Esophagus squamous epithelium (tissue), 4 donors: ENCODE results near the gene CD83.

ENCODE experiments used
- CTCF ChIP-seq, 6 experiments: fragments of 450-650 bp in 4 of 6; fragments of 200-600 bp in 2 of 6; sonication (generic) in 2 of 6; IDR thresholded peaks; one replicate each; pipeline ENCODE4 v1.5.1; 2016 to 2019; ENCODE audit warnings: antibody characterized with exemption in 6 of 6, mild to moderate bottlenecking in 4 of 6, moderate library complexity in 4 of 6
- POLR2A ChIP-seq, 4 donors: fragments of 450-650 bp; IDR thresholded peaks; one replicate each; pipeline ENCODE4 v1.6.1; 2017; ENCODE audit warnings: antibody characterized with exemption in 4 of 4, mild to moderate bottlenecking in 4 of 4, moderate library complexity in 3 of 4

- TF ChIP-seq CTCF (IDR thresholded peaks at IDR 0.05): no peak
- no peak for TF ChIP-seq POLR2A (IDR thresholded peaks at IDR 0.05)
Observed at GRCh38 chr6:14125346-14125745, 7.8 kb downstream of the CD83 start.
